Activated CD4-positive, alpha-beta T cell treated with anti-CD3 and anti-CD28 coated beads, Interleukin-2, amount 10 ng/mL, durations not matched to agents 24 days and 14 days (primary cell): Measurements from ENCODE around the gene SLC28A3. TPM values are rescaled to one million over a fixed set of nuclear protein-coding genes. Genes with fewer than 3 reads are reported as not detected.

Experiments used
- DNase-seq: peaks from one replicate; pipeline ENCODE4 v3.0.0; 2022
- H3K27ac Mint-ChIP-seq: one replicate; pipeline ENCODE4 v1.8.0; 2022; ENCODE audit warnings: mild to moderate bottlenecking, mixed read lengths
- H3K27me3 Mint-ChIP-seq: one replicate; pipeline ENCODE4 v1.8.0; 2022; ENCODE audit warnings: mixed read lengths
- H3K36me3 Mint-ChIP-seq: one replicate; pipeline ENCODE4 v1.8.0; 2022; ENCODE audit warnings: low read depth, mild to moderate bottlenecking, mixed read lengths
- H3K4me1 Mint-ChIP-seq: one replicate; pipeline ENCODE4 v1.8.0; 2021; ENCODE audit warnings: mixed read lengths
- H3K4me3 Mint-ChIP-seq: one replicate; pipeline ENCODE4 v1.8.0; 2022; ENCODE audit warnings: mild to moderate bottlenecking, moderate library complexity, mixed read lengths
- H3K9me3 Mint-ChIP-seq: one replicate; pipeline ENCODE4 v1.8.0; 2021; ENCODE audit warnings: mixed read lengths
- intact Hi-C: fragments of 100-400 bp; cut with micrococcal nuclease; formaldehyde crosslinking; loops from one replicate; pipeline ENCODE4 v1.15.1; 2023
- total RNA-seq: library from RNA; stranded (reverse); gene quantifications from 2 replicates; pipeline ENCODE4 v1.2.3, GENCODE V29; 2022

The SLC28A3 gene
- total RNA-seq, 1 donor from 2014 or later = 0.44 TPM

DNA sequence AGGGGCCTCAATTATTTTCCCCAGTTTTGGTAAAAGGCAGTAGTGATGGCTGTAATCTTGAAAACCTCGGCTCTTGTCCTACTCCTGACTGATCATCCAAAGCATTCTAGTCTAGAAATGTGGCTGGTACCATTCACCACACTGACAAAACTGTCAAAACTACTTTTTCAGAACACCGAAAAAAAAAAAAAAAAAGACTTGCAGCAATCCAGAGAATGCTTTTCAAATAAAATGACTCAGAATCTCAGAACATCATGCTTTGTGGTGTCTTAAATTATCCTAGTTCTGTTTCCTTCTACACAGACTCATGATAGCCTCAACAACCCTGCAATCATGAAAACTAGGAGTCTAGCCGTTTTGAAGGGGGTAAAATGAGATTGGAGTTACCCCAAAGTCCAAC, 13.4 kb downstream of the SLC28A3 start:
- Mint-ChIP-seq H3K27ac (no peak overlapping the region), H3K9me3 (peaks cover 10% of the 10 kb centered on the region), H3K27me3 (peaks cover 15% of the 10 kb centered on the region), H3K4me1 (peaks cover 2% of the 10 kb centered on the region), H3K36me3 (no peaks in the 10 kb centered on the region), H3K4me3 (no peak overlapping the region)
- intact Hi-C loops = no loop called here
- no peak for DNase-seq

DNA sequence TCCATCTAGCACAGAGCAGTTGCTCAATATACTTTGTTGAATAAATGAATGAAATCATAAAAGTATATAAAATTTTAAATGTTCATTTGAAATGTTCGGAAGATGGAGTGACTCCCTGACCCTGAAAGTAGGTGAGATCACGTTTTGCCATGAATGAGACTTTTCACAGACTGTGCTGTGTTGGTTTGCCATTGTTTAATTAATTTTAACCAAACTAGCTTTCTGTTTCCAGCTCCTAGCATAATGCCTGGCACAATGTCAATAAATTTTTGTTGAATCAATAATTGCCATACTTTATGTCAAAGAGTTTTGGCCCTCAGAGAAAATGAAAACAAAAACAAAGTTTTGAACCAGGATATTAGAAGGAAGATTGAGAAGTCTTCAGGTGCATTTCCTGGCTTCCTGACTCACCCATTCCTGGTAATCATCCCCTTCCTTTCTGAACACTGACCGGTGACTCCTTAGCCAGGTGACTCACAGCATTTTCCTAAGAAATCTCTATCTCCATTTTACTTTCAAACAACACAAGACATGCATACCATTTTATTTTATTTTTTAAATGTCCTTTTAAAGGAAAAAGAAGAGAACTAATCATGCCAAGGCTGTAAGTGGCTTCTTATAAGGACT, 15.1 kb downstream of the SLC28A3 start:
- DNase-seq = no peak
- intact Hi-C loops = no loop called here
- Mint-ChIP-seq H3K4me1 (peaks cover 2% of the 10 kb centered on the region), H3K27ac (no peak overlapping the region), H3K9me3 (peaks cover 10% of the 10 kb centered on the region), H3K27me3 (peaks cover 9% of the 10 kb centered on the region), H3K36me3 (no peaks in the 10 kb centered on the region), H3K4me3 (no peak overlapping the region)

DNA sequence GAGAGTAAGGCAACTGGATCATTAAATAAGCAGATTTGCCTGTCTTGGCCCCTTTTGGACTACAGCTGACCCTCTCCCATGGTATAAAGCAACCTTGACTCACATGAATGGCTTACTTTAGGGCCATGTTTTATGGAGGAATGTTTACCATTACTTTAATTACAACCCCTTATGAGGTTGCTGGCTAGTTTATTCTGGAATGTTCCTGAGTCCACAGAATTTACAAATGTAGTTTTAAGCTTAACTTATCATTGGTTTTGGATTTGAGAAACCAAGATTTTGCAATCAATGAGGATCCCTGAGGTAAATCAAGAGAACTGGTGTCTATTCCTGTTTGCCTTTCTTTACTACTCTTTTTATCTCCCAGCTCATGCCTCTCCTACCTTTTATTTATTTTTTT, 15.7 kb downstream of the SLC28A3 start:
- intact Hi-C loops = no loop called here
- peaks cover 6% of the 10 kb centered on the region for H3K27me3 Mint-ChIP-seq
- no peaks in the 10 kb centered on the region for H3K36me3 Mint-ChIP-seq
- H3K9me3 Mint-ChIP-seq = peaks cover 10% of the 10 kb centered on the region
- no peak for DNase-seq
- H3K4me3 Mint-ChIP-seq = no peak overlapping the region
- peaks cover 2% of the 10 kb centered on the region for H3K4me1 Mint-ChIP-seq
- H3K27ac Mint-ChIP-seq = no peak overlapping the region

DNA sequence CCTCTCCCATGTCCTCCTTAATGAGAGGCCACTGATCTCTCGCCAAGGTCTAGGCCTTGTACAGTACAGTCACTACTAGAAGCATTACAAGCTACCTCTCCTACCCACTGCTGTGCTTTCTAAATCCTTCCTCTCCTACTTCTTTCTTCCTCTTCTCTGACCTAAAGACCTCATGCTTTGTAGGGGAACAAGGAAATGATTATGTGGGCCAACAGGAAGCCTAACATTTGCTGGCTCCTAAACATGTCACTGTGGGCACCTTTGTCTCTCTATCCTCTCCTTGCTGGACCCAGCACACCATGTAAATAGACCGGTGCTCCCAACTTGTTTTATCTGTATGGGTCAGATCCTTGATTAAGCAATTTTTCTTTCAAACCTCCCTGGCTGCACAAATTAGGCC, 16.7 kb downstream of the SLC28A3 start:
- intact Hi-C loops = no loop called here
- peaks cover 5% of the 10 kb centered on the region for H3K9me3 Mint-ChIP-seq
- peaks cover 2% of the 10 kb centered on the region for H3K4me1 Mint-ChIP-seq
- no peak overlapping the region for H3K4me3 Mint-ChIP-seq
- DNase-seq = no peak
- peaks cover 3% of the 10 kb centered on the region for H3K27me3 Mint-ChIP-seq
- no peaks in the 10 kb centered on the region for H3K36me3 Mint-ChIP-seq
- no peak overlapping the region for H3K27ac Mint-ChIP-seq

DNA sequence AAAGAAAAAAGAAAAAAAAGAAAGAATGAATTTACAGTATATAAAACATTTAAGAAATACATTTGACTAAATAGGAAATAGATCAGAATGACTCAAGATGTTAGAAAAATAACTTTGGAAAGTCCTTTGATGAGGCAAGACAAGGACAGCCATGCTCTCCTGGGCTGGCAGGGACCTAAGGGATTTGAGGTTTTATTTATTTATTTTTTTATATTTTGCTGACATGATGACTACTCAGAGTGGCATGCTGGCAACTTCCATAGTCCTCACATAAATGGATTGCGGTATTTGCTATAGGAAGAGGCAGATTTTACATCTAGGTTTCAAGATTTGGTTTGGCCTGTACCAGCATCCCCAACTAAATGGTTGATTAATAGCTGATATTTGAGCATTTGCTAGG, 17.7 kb downstream of the SLC28A3 start:
- peaks cover under 1% of the 10 kb centered on the region for H3K27me3 Mint-ChIP-seq
- peaks cover 3% of the 10 kb centered on the region for H3K9me3 Mint-ChIP-seq
- H3K36me3 Mint-ChIP-seq = no peaks in the 10 kb centered on the region
- no peak overlapping the region for H3K27ac Mint-ChIP-seq
- H3K4me3 Mint-ChIP-seq = no peak overlapping the region
- intact Hi-C loops = no loop called here
- no peak for DNase-seq
- peaks cover 2% of the 10 kb centered on the region for H3K4me1 Mint-ChIP-seq

DNA sequence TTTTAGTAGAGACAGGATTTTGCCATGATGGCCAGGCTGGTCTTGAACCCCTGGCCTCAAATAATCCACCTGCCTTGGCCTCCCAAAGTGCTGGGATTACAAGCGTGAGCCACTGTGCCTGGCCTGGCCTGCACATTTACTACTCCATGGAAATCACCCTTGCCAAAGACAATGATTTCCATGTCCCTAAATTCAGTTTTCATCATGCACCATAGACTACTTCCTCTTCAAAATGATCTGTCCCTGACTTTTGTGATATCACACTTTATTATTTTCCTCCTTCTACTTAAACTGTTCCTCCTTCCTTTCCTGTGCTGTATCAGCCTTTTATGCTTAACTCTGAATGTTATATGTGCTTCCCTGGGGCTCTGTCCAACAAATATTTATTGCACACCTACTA, 20.3 kb downstream of the SLC28A3 start:
- Mint-ChIP-seq H3K4me1 (peaks cover 1% of the 10 kb centered on the region), H3K36me3 (no peaks in the 10 kb centered on the region), H3K9me3 (no peaks in the 10 kb centered on the region), H3K4me3 (no peak overlapping the region), H3K27ac (no peak overlapping the region), H3K27me3 (no peaks in the 10 kb centered on the region)
- intact Hi-C loops = no loop called here
- no peak for DNase-seq

DNA sequence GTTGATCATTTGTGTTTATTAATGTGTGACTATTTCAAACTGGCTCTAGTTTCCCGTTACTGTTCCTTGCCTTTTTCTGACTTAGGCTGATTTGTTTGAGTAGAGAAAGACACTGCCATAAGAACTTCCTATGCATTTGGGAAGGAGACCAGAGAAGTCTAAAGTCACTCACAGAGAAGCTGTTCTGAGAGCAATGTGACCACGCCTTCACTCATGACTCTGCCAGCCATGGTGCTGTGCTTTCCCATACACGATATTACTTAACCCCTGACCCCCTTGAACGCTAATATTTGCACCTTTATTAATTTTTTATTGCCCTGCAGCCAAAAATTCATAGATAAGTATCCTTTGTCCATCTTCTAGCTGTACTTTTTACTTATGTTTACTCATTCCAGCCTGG, 20.9 kb downstream of the SLC28A3 start:
- Mint-ChIP-seq H3K9me3 (no peaks in the 10 kb centered on the region), H3K27ac (no peak overlapping the region), H3K27me3 (no peaks in the 10 kb centered on the region), H3K4me3 (no peak overlapping the region), H3K4me1 (peaks cover 5% of the 10 kb centered on the region), H3K36me3 (no peaks in the 10 kb centered on the region)
- intact Hi-C loops = loop anchor here (5.0 to 10.0 kb wide), 3 partner anchors 145 to 397 kb away; partner anchors contain the start of gene KIF27
- no peak for DNase-seq

DNA sequence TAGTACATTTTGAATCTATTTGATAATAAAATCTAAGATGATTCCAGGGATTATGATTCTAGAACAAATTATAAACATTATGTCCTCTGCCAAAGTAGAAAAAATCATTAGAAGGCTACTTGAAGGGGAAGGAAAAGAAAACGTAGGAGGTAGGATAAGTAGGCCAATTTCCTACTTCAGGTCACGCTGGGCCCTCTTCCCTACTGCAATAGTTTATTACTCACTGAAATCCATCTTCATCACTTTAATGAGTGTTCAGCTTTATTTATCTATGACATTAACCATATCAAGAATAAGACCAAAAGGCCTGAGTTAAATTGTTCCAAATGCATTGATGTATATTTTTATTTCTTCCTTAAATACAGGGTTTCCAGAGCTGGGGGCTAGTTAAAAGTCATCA, 21.6 kb downstream of the SLC28A3 start:
- Mint-ChIP-seq H3K4me1 (peaks cover 11% of the 10 kb centered on the region), H3K27ac (no peak overlapping the region)
- intact Hi-C loops = loop anchor here (5.0 to 10.0 kb wide), 3 partner anchors 144 to 397 kb away; partner anchors contain the start of gene KIF27

DNA sequence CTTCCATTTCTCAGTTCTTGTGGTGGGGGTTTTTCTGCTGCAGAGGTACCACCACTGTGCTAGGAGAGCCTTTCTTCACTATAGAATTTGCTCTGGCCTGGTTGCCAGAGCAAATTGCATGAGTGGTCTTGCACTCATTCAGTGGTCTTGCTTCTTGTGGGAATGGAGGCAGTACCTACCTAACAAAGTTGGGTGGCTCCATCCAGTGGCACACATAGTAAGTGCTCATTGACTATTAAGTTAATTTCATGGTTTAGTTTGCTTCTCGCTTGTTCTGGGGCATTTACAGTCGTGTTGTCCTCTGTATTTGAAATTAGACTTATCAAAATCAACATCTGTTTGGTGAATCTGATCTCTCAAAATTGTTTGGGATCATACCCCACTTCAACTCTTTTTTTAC, 23.0 kb downstream of the SLC28A3 start:
- no peaks in the 10 kb centered on the region for H3K9me3 Mint-ChIP-seq
- H3K27ac Mint-ChIP-seq = no peak overlapping the region
- H3K36me3 Mint-ChIP-seq = no peaks in the 10 kb centered on the region
- no peaks in the 10 kb centered on the region for H3K27me3 Mint-ChIP-seq
- intact Hi-C loops = loop anchor here (5.0 to 10.0 kb wide), 3 partner anchors 143 to 395 kb away; partner anchors contain the start of gene KIF27
- H3K4me3 Mint-ChIP-seq = no peak overlapping the region
- DNase-seq = no peak
- H3K4me1 Mint-ChIP-seq = peaks cover 17% of the 10 kb centered on the region

More for the DNA sequence above, 21.6 kb downstream of the SLC28A3 start:
- Mint-ChIP-seq H3K4me3 (no peak overlapping the region), H3K9me3 (no peaks in the 10 kb centered on the region), H3K36me3 (no peaks in the 10 kb centered on the region), H3K27me3 (no peaks in the 10 kb centered on the region)
- DNase-seq = no peak

DNA sequence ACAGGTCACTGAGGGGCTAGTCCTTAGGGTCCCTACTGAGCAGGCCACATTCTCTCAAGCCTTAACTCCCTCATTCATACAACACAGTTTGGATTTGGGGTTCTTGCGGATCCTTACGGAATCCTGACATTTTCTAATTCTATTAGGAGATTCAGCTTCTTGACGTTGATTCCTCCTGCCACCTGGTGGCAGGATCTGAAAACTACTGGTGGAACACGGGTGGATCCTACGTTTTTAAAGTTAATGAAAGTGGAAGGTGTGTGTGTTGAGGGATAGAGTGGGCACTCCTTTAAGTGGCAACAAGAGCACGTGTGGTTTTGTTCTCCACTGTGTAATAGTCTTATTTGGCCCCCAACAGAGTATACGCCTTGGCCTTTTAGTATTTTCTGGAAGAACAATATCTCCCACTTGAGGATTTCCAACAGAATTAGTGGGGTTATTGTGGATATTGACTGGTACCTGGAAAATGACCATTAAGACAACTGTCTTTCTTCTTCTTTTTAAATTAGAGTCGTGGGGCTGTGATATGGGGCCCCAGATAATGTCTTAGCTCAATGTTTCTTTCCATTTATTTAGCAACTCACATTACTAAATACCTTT, 25.2 kb downstream of the SLC28A3 start:
- H3K27ac Mint-ChIP-seq = no peak overlapping the region
- intact Hi-C loops = loop anchor here (1.0 to 10.0 kb wide), 7 partner anchors 19 to 393 kb away; partner anchors contain the start of gene KIF27
- no peaks in the 10 kb centered on the region for H3K9me3 Mint-ChIP-seq
- H3K4me1 Mint-ChIP-seq = peaks cover 19% of the 10 kb centered on the region
- no peaks in the 10 kb centered on the region for H3K27me3 Mint-ChIP-seq
- no peak overlapping the region for H3K4me3 Mint-ChIP-seq
- H3K36me3 Mint-ChIP-seq = no peaks in the 10 kb centered on the region
- peak; percentile 89 for DNase-seq

DNA sequence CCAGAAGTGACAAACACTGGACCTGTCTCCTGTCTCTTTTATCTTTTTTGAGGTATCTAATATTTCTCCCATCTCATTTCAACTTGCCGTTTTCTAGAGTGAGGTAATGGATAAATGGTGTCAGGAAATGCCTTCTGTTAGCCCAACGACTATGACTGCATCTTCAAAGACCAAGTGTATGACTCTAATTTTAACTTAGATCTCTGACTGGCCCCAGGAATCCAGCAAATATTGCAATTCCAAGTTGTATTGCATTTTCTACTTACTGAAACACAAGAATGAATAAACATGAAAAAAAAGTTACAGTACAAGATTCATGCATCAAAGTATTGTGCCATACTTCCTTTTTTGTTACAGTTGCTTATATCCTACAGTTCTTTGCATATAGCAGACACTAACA, 26.3 kb downstream of the SLC28A3 start:
- H3K4me1 Mint-ChIP-seq = peaks cover 19% of the 10 kb centered on the region
- intact Hi-C loops = loop anchor here (2.0 to 10.0 kb wide), 3 partner anchors 44 to 140 kb away; no protein-coding TSS in a partner anchor
- no peak for DNase-seq
- H3K27me3 Mint-ChIP-seq = no peaks in the 10 kb centered on the region
- H3K4me3 Mint-ChIP-seq = no peak overlapping the region
- H3K9me3 Mint-ChIP-seq = no peaks in the 10 kb centered on the region
- no peaks in the 10 kb centered on the region for H3K36me3 Mint-ChIP-seq
- peak overlapping the region; percentile 42 for H3K27ac Mint-ChIP-seq

DNA sequence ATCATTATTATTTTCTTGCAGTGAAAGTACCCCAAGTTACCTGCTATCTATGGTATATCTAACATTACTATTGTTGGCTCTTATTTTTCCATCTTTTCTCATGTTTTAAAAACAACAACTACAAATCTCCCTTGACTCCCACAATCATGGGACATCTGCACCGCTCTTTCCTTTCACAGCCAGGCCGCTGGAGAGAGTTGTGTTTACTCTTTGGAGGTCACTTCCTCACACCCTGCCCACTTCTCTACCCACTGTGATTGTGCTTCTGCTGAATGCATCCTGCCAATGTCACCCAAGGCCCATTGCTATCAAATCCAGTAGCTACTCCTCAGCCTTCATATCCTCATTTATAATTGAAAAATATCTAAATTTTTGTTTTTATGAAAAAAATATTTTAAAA, 29.7 kb downstream of the SLC28A3 start:
- H3K4me3 Mint-ChIP-seq = no peak overlapping the region
- peaks cover 4% of the 10 kb centered on the region for H3K9me3 Mint-ChIP-seq
- peaks cover 21% of the 10 kb centered on the region for H3K4me1 Mint-ChIP-seq
- H3K27me3 Mint-ChIP-seq = no peaks in the 10 kb centered on the region
- H3K36me3 Mint-ChIP-seq = no peaks in the 10 kb centered on the region
- no peak for DNase-seq
- H3K27ac Mint-ChIP-seq = no peak overlapping the region
- intact Hi-C loops = loop anchor here (10.0 kb wide), 1 partner anchor 136 kb away; no protein-coding TSS in a partner anchor

DNA sequence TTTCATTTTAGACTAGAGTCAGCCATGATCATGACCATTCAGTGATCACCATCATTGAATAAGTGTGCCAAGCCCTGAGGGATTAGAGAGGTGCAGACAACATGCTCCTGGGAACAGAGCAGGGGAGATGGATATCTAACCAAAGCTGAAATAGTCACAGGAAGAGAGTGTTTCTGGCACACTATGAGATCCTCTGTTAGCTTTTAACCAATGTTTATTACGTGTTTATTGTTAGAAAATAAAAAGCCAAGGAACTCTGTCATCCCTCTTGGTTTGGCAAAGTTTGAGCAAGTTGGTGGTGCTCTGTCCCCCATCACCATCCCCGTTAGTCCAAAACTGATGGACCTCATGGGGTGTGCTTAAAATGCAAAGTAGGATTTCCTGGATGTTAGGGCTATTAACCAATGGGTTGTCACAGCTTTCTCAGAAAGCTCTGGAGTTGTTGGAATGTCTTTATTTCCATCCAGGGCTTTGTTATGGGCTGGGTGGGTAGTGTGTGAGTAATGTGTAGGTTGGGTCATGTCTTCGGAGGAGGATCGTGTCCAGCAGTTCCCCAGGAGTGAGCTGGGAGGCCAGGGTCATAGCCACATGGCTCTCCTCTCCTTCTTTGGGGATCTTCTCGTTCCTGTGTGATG, 34.9 kb downstream of the SLC28A3 start:
- DNase-seq = no peak
- Mint-ChIP-seq H3K4me1 (peaks cover 20% of the 10 kb centered on the region), H3K9me3 (peaks cover 10% of the 10 kb centered on the region), H3K27ac (peak overlapping the region; percentile 8), H3K4me3 (no peak overlapping the region), H3K36me3 (no peaks in the 10 kb centered on the region), H3K27me3 (no peaks in the 10 kb centered on the region)
- intact Hi-C loops = no loop called here

DNA sequence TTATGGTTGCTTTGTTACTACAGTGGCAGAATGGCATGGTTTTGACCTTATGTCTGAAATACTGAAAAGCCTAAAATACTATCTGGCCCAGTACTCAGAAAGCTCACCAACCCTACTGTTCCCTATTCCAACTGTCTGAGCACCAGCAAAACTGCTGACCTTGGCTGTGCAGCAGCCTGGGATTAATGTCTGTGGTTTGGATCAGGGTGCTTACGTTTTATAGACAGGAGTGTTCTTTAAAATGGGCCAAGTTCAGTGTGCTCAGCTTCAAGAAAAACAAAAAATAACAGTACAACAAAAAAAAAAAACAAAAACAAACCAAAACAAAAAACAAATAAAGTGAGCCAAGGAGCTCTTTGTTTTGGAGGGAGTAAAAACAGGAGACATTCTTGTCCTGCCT, 36.4 kb downstream of the SLC28A3 start:
- H3K27ac Mint-ChIP-seq = no peak overlapping the region

More for the DNA sequence above, 36.4 kb downstream of the SLC28A3 start:
- H3K36me3 Mint-ChIP-seq = no peaks in the 10 kb centered on the region
- no peak overlapping the region for H3K4me3 Mint-ChIP-seq
- H3K9me3 Mint-ChIP-seq = peaks cover 13% of the 10 kb centered on the region
- no peaks in the 10 kb centered on the region for H3K27me3 Mint-ChIP-seq
- intact Hi-C loops = no loop called here
- peaks cover 23% of the 10 kb centered on the region for H3K4me1 Mint-ChIP-seq
- no peak for DNase-seq
